ENCODE results near the gene RPL12. TPM values are rescaled to one million over a fixed set of nuclear protein-coding genes. Genes with fewer than 3 reads are reported as not detected.

The RPL12 gene
- total and polyA plus RNA-seq, 10 donors, result 1,013 to 9,017 (median 1,657) TPM

GRCh38 chr9:127428348-127428747, 22.9 kb downstream of the RPL12 start:
- Histone ChIP-seq H3K27ac (no peak overlapping the region), H3K4me3 (no peak overlapping the region), H3K36me3 (peaks cover 5 to 57% (median 32%) of the 10 kb centered on the region in 6 donors), H3K9me3 (no peaks in the 10 kb centered on the region), H3K4me1 (peaks cover 21 to 47% (median 30%) of the 10 kb centered on the region in 6 donors), H3K27me3 (replicated peaks in 1 of 7) (no peaks in the 10 kb centered on the region)
- TF ChIP-seq CTCF (IDR thresholded peaks at IDR 0.05 in 8 of 11, conservative IDR thresholded peaks at IDR 0.05 in 3 of 11) (no peak), POLR2A (IDR thresholded peaks at IDR 0.05) (no peak), POLR2AphosphoS5 (IDR thresholded peaks at IDR 0.05) (no peak)
- WGBS, 5 donors, result 91 to 98% (median 96%) methylated on average over 3 of the region's 3 CpGs
- intact Hi-C loops (cut with DNase I; ENCODE audit: low total_unique reads), result no loop called here
- no peak for DNase-seq

GRCh38 chr9:127426756-127427155, 24.4 kb downstream of the RPL12 start:
- Histone ChIP-seq H3K27me3 (replicated peaks in 1 of 7) (no peaks in the 10 kb centered on the region), H3K27ac (no peak overlapping the region), H3K36me3 (peaks cover 0 to 41% (median 27%) of the 10 kb centered on the region in 6 donors), H3K4me3 (no peak overlapping the region), H3K4me1 (peaks cover 21 to 63% (median 45%) of the 10 kb centered on the region in 6 donors), H3K9me3 (no peaks in the 10 kb centered on the region)
- WGBS, 5 donors, result 67 to 86% (median 75%) methylated on average over 2 of the region's 2 CpGs
- intact Hi-C loops (cut with DNase I; ENCODE audit: low total_unique reads), result no loop called here
- TF ChIP-seq CTCF (IDR thresholded peaks at IDR 0.05 in 8 of 11, conservative IDR thresholded peaks at IDR 0.05 in 3 of 11) (no peak), POLR2A (IDR thresholded peaks at IDR 0.05) (no peak), POLR2AphosphoS5 (IDR thresholded peaks at IDR 0.05) (no peak)
- DNase-seq, result no peak

DNA sequence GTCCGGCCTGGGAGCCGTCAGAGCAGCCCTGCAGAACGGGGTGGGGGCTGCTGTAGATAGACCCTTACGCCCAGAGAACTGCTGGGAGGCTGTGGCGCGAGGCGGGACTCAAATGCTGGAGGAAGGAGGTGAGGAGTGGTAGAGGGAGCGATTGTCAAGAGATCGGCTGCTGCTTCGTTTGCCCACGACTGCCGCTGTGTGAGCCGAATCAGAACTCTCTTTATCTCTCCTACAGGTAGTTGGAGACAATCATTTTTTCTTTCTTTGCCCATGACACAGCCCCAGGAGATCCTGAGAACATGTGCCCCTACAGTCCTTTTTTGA, 26.6 kb downstream of the RPL12 start:
- Histone ChIP-seq H3K4me1 (peaks cover 21 to 68% (median 47%) of the 10 kb centered on the region in 6 donors), H3K36me3 (peaks cover 0 to 20% (median 15%) of the 10 kb centered on the region in 6 donors), H3K27me3 (replicated peaks in 1 of 7) (no peaks in the 10 kb centered on the region), H3K4me3 (peak overlapping the region; percentile 77 to 96 (median 92)), H3K27ac (peak overlapping the region; percentile 83 to 92 (median 88)), H3K9me3 (no peaks in the 10 kb centered on the region)
- intact Hi-C loops (cut with DNase I; ENCODE audit: low total_unique reads), result no loop called here
- 0 to 1% (median 0%) methylated on average over 13 of the region's 13 CpGs for WGBS, 5 donors
- no peak for TF ChIP-seq POLR2A (IDR thresholded peaks at IDR 0.05)
- no peak for TF ChIP-seq POLR2AphosphoS5 (IDR thresholded peaks at IDR 0.05)
- TF ChIP-seq CTCF (IDR thresholded peaks at IDR 0.05 in 8 of 11, conservative IDR thresholded peaks at IDR 0.05 in 3 of 11), result no peak
- DNase-seq, result no peak

DNA sequence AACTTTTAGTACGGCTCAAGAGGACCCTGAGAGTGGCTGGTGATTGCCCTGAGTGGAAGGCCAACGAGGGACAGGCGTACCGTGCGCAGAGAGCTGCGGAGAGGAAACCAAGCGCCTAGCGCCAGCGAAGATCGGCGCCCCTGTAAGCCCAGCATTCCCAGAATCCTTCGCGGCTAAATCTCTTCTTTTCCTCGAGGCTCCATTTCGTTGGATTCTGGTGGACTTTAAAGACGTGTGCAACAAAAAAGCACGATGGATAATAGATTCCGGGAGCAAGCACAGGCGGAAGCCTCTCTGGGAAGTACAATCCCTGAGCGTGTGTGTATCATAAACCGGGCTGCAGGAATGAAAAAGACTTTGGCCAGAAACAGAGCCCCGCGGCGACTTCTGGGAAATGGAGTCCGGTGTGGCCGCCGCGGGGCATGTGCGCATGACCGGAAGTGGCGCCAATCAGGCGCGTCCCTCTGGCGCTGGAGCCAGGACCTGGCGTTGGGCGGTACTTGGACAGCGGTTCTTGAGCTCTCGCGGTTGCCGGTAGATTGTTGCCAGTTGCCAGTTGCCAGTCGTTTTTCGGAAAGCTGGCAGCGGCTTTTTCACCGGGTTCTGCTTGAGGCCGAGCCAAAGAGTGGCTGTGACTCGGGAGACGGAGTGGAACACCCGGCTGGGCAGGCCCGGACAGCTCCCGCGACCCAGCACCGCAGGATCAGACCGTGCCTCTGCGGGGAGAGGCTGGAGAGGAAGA, 27.1 kb downstream of the RPL12 start, which contains the start of gene ZNF79:
ZNF79 (plus strand) TSS at position 449 of the 742 bp plus-strand sequence. CDS start 406 bp downstream, outside the sequence.
- peaks cover 0 to 15% (median 10%) of the 10 kb centered on the region in 6 donors for H3K36me3 ChIP-seq
- WGBS, 5 donors, result 0 to 1% (median 0%) methylated on average over 48 to 54 of the region's 54 CpGs
- H3K27me3 ChIP-seq (replicated peaks in 1 of 7), result no peaks in the 10 kb centered on the region
- H3K4me3 ChIP-seq, result peak within 1 kb of the TSS; percentile 77 to 96 (median 92)
- H3K9me3 ChIP-seq, result no peaks in the 10 kb centered on the region
- DNase-seq, result peak; percentile 97
- H3K4me1 ChIP-seq, result peaks cover 21 to 71% (median 47%) of the 10 kb centered on the region in 6 donors
- TF ChIP-seq POLR2AphosphoS5 (IDR thresholded peaks at IDR 0.05), result peak; percentile 92 to 96 (median 94)
- TF ChIP-seq POLR2A (IDR thresholded peaks at IDR 0.05), result peak in 1 of 3 donors; percentile 17
- peak in 5 of 11 experiments; percentile 5 to 53 (median 35) for TF ChIP-seq CTCF (IDR thresholded peaks at IDR 0.05 in 8 of 11, conservative IDR thresholded peaks at IDR 0.05 in 3 of 11)
- H3K27ac ChIP-seq, result peak within 1 kb of the TSS; percentile 83 to 92 (median 88)
- intact Hi-C loops (cut with DNase I; ENCODE audit: low total_unique reads), result no loop called here
